ENCODE measurements around the gene PI4KA. TPM values are rescaled to one million over a fixed set of nuclear protein-coding genes. Genes with fewer than 3 reads are reported as not detected.
"Not testable (repeated sequence)": the region's sequence is repeated elsewhere in the genome, so short reads cannot be mapped to it uniquely, and the experiment has no call there.

PI4KA gene
- total and polyA plus RNA-seq, 8 donors = 22.7 to 174 (median 55.4) TPM

DNA sequence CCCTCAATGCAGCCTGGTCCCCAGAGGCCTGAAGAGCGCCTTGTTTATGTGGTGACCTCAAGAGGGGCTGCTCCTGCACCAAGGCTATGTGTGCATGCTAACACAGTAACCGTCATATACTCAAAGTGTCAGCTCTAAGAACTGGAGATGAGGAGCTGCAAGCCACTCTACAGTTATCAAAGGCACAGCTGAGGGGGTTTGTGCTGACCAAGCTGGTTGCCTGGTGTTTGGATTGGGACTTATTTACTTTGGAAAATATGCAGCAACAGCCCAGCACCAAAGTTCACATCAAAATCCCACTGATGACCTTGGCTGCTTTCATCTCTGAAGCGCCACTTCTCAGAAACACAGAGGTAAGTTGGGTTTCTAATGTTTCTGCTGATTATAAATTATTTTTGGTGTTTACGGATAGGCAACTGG is 84.8 kb downstream of the PI4KA start, which contains the start of gene SERPIND1:
SERPIND1 (plus strand) TSS at position 321 of the 420 bp plus-strand sequence. CDS start 5,200 bp downstream, outside the sequence.
- Histone ChIP-seq H3K4me1 (peaks cover 5 to 21% (median 9%) of the 10 kb centered on the region in 4 donors), H3K36me3 (peaks cover 3 to 62% (median 44%) of the 10 kb centered on the region in 4 donors), H3K9me3 (no peaks in the 10 kb centered on the region), H3K27ac (no peak within 1 kb of the TSS), H3K27me3 (no peaks in the 10 kb centered on the region), H3K4me3 (no peak within 1 kb of the TSS)
- no peak for DNase-seq
- intact Hi-C loops (cut with DNase I; ENCODE audit: low total_unique reads) = no loop called here
- 77 to 93% (median 80%) methylated on average over 3 to 4 of the region's 4 CpGs for WGBS, 5 donors
- TF ChIP-seq, protein P1, sequence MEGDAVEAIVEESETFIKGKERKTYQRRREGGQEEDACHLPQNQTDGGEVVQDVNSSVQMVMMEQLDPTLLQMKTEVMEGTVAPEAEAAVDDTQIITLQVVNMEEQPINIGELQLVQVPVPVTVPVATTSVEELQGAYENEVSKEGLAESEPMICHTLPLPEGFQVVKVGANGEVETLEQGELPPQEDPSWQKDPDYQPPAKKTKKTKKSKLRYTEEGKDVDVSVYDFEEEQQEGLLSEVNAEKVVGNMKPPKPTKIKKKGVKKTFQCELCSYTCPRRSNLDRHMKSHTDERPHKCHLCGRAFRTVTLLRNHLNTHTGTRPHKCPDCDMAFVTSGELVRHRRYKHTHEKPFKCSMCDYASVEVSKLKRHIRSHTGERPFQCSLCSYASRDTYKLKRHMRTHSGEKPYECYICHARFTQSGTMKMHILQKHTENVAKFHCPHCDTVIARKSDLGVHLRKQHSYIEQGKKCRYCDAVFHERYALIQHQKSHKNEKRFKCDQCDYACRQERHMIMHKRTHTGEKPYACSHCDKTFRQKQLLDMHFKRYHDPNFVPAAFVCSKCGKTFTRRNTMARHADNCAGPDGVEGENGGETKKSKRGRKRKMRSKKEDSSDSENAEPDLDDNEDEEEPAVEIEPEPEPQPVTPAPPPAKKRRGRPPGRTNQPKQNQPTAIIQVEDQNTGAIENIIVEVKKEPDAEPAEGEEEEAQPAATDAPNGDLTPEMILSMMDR (IDR thresholded peaks at IDR 0.05) = no peak
- TF ChIP-seq POLR2A (IDR thresholded peaks at IDR 0.05) (no peak), EP300 (IDR thresholded peaks at IDR 0.05) (no peak), POLR2AphosphoS5 (IDR thresholded peaks at IDR 0.05) (no peak)

DNA sequence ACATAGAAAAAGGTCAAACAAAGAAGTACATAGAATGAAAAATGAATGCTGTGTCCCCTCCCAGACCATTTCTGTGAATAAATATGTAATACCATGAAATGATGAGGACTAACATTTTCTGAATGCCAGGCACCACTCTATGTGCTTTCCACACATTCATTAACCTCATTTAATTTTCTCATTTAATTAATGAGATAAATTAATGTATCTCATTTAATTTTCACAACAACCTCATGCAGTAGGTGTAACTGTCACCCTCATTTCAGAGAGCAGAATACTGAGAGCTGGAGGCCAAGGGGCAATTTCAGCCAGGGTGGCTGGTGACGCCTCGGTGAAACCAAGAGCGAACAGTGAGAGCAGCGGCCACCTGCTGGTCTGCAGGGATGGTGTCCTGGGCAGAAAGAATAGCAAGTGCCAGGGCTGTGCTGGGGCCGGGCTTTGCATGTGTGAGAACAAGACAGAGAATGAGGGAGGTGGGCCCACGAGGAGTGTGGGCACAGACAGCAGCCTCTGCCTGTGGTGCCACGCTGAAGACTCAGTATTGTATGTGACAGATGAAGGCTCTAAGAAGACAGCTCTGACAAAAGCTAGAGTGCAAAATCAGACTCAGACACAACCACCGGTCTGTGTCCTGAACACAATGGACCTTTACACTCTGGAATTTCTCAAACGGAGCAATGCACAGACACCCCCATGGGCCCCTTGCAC is 86.5 kb downstream of the PI4KA start:
- H3K4me3 ChIP-seq = no peak overlapping the region
- no peak for DNase-seq
- H3K36me3 ChIP-seq = peaks cover 0 to 68% (median 38%) of the 10 kb centered on the region in 4 donors
- TF ChIP-seq POLR2A (IDR thresholded peaks at IDR 0.05) (no peak), EP300 (IDR thresholded peaks at IDR 0.05) (no peak)
- WGBS, 5 donors = 83 to 93% (median 87%) methylated on average over 9 of the region's 9 CpGs
- H3K27me3 ChIP-seq = no peaks in the 10 kb centered on the region
- H3K27ac ChIP-seq = no peak overlapping the region
- intact Hi-C loops (cut with DNase I; ENCODE audit: low total_unique reads) = no loop called here
- H3K4me1 ChIP-seq = peaks cover 0 to 8% (median 0%) of the 10 kb centered on the region in 4 donors
- H3K9me3 ChIP-seq = no peaks in the 10 kb centered on the region

DNA sequence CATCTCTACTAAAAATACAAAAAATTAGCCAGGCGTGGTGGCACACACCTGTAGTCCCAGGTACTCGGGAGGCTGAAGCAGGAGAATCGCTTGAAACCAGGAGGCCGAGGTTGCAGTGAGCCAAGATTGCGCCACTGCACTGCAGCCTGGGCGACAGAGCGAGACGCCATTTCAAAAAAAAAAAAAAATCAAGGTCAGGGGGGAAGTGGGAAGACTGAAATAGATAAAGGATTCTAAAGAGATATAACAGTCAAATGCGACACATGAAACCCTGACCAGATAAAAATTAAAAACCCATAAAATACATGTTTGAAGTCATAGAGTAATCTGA is 89.2 kb downstream of the PI4KA start:
- H3K27ac ChIP-seq; H3K9me3 ChIP-seq; intact Hi-C loops (cut with DNase I; ENCODE audit: low total_unique reads); H3K4me3 ChIP-seq; H3K4me1 ChIP-seq; DNase-seq; H3K27me3 ChIP-seq: not testable (repeated sequence)
- WGBS, 5 donors = 83 to 95% (median 92%) methylated on average over 9 of the region's 9 CpGs
- H3K36me3 ChIP-seq = peaks cover 9 to 69% (median 46%) of the 10 kb centered on the region in 4 donors

DNA sequence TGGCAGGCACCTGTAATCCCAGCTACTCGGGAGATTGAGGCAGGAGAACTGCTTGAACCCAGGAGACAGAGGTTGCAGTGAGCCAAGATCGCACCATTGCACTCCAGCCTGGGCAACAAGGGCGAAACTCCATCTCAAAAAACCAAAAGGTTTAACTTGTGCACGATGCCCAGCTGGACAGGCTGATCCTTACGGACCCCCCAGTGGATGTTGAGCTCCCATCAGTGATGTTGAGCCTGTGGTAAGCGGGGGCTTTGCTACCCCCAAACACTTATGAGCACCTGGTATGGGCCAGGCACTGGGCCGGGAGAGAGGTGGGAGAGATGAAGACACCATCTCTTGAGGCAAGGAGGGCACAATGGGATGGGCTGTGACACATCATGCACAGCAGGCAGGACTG is 92.1 kb downstream of the PI4KA start:
- DNase-seq = no peak
- intact Hi-C loops (cut with DNase I; ENCODE audit: low total_unique reads) = no loop called here
- TF ChIP-seq POLR2AphosphoS5 (IDR thresholded peaks at IDR 0.05) (no peak), POLR2A (IDR thresholded peaks at IDR 0.05) (no peak), EP300 (IDR thresholded peaks at IDR 0.05) (no peak)
- TF ChIP-seq, protein P1 (IDR thresholded peaks at IDR 0.05) = no peak
- Histone ChIP-seq H3K27ac (no peak overlapping the region), H3K27me3 (no peaks in the 10 kb centered on the region), H3K36me3 (peaks cover 26 to 70% (median 59%) of the 10 kb centered on the region in 4 donors), H3K4me1 (no peaks in the 10 kb centered on the region), H3K4me3 (no peak overlapping the region), H3K9me3 (no peaks in the 10 kb centered on the region)
- 93 to 99% (median 98%) methylated on average over 7 of the region's 7 CpGs for WGBS, 5 donors

DNA sequence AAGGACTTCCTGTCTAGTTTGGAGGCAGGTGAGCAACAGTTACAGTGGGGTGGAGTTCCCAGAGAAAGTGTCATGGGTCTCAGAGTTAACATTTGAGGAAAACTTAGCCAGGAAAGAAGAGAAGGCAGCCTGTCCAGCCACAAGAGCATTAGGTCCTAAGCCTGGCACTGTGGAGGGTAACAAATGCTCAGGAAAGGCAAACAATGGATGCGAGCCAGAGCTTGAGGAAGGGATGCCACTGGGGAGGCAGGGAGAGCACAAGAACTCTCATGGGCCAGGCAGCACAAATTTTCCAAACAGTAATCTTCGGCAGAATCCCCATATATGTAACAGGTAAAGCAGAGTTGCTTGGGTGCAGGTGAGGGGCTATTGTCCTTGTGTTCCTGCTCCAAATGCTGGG is 92.7 kb downstream of the PI4KA start:
- intact Hi-C loops (cut with DNase I; ENCODE audit: low total_unique reads) = no loop called here
- no peak for TF ChIP-seq POLR2A (IDR thresholded peaks at IDR 0.05)
- no peak for TF ChIP-seq EP300 (IDR thresholded peaks at IDR 0.05)
- TF ChIP-seq POLR2AphosphoS5 (IDR thresholded peaks at IDR 0.05) = no peak
- TF ChIP-seq, protein P1 (IDR thresholded peaks at IDR 0.05) = no peak
- no peak overlapping the region for H3K27ac ChIP-seq
- DNase-seq = no peak
- no peaks in the 10 kb centered on the region for H3K27me3 ChIP-seq
- peaks cover 29 to 73% (median 64%) of the 10 kb centered on the region in 4 donors for H3K36me3 ChIP-seq
- WGBS, 5 donors = 70 to 86% (median 80%) methylated on average over 2 of the region's 2 CpGs
- no peaks in the 10 kb centered on the region for H3K4me1 ChIP-seq
- no peaks in the 10 kb centered on the region for H3K9me3 ChIP-seq
- H3K4me3 ChIP-seq = no peak overlapping the region

Measured in stomach (tissue), 9 donors.